OCI-LY7 (cell line): ENCODE measurements around the gene ARFGAP3. TPM values are rescaled to one million over a fixed set of nuclear protein-coding genes. Genes with fewer than 3 reads are reported as not detected.
A peak's percentile ranks its signal among the peaks of the same experiment; 100 is the strongest.
"Not testable (repeated sequence)": the region's sequence is repeated elsewhere in the genome, so short reads cannot be mapped to it uniquely, and the experiment has no call there.

Experiments
- BruUV-seq: library from RNA; stranded (reverse); fragments of 400-500 nt; replicated peaks from 2 replicates; lab custom pipeline; 2021; lab: Mats Ljungman, UMichigan
- CTCF ChIA-PET: fragments of 300-600 bp; sonication (Branson Sonifier 250); formaldehyde crosslinking; loops from one replicate; lab custom pipeline; 2022; ENCODE audit warnings: antibody characterized with exemption; ENCODE audit not compliant: unreplicated experiment; lab: Charles Lee
- POLR2A ChIA-PET: fragments of 300-600 bp; sonication (Branson Sonifier 250); formaldehyde crosslinking; loops from one replicate; lab custom pipeline; 2022; ENCODE audit warnings: antibody characterized with exemption; lab: Charles Lee
- DNase-seq: peaks from one replicate; pipeline ENCODE4 v3.0.0-alpha.2; 2015; ENCODE audit warnings: low spot score
- H2AFZ ChIP-seq: fragments of 200-600 bp; sonication (generic), shearing (Covaris generic); 2 replicates; pipeline ENCODE4 v1.6.1; 2014; ENCODE audit warnings: mild to moderate bottlenecking, antibody characterized with exemption, low read length, moderate library complexity
- H3K27ac ChIP-seq: fragments of 200-600 bp; sonication (generic); 2 replicates; pipeline ENCODE4 v1.5.1; 2014; ENCODE audit warnings: mixed run types, low read depth, mild to moderate bottlenecking, moderate library complexity, low read length, inconsistent platforms; ENCODE audit not compliant: poor library complexity, severe bottlenecking
- H3K36me3 ChIP-seq: fragments of 200-600 bp; sonication (generic); 2 replicates; pipeline ENCODE4 v1.6.1; 2014; ENCODE audit warnings: mild to moderate bottlenecking, antibody characterized with exemption, low read length, moderate library complexity, mixed read lengths; ENCODE audit not compliant: insufficient read depth
- H3K4me1 ChIP-seq: fragments of 200-600 bp; sonication (generic); 2 replicates; pipeline ENCODE4 v1.5.1; 2014; ENCODE audit warnings: mild to moderate bottlenecking, low read length; ENCODE audit not compliant: insufficient read depth, poor library complexity, severe bottlenecking
- H3K4me2 ChIP-seq: fragments of 200-600 bp; sonication (generic); 2 replicates; pipeline ENCODE4 v1.6.1; 2014; ENCODE audit warnings: mild to moderate bottlenecking, low read length
- H3K4me3 ChIP-seq: fragments of 200-600 bp; sonication (generic); 2 replicates; pipeline ENCODE4 v1.5.1; 2014; ENCODE audit warnings: mild to moderate bottlenecking, low read depth, low read length; ENCODE audit not compliant: poor library complexity, severe bottlenecking
- H3K79me2 ChIP-seq: fragments of 200-600 bp; sonication (generic); 2 replicates; pipeline ENCODE4 v1.6.1; 2016; ENCODE audit warnings: low read depth, mild to moderate bottlenecking, low read length, moderate library complexity, mixed read lengths; ENCODE audit not compliant: insufficient read depth
- H3K9me2 ChIP-seq: fragments of 200-600 bp; sonication (generic); 2 replicates; pipeline ENCODE4 v1.6.1; 2016; ENCODE audit warnings: mild to moderate bottlenecking, low read length, mixed read lengths; ENCODE audit not compliant: insufficient read depth
- H3K9me3 ChIP-seq: fragments of 200-600 bp; sonication (generic); 2 replicates; pipeline ENCODE4 v1.6.1; 2014; ENCODE audit warnings: mild to moderate bottlenecking, mixed run types, low read length, mixed read lengths
- H4K20me1 ChIP-seq: fragments of 200-600 bp; sonication (generic); 2 replicates; pipeline ENCODE4 v1.6.1; 2014; ENCODE audit warnings: mild to moderate bottlenecking, antibody characterized with exemption, low read length, moderate library complexity, mixed read lengths; ENCODE audit not compliant: insufficient read depth
- CTCF ChIP-seq: fragments of 200-600 bp; sonication (generic); conservative IDR thresholded peaks from 2 replicates; pipeline ENCODE4 v1.5.1; 2014; ENCODE audit warnings: mild to moderate bottlenecking, antibody characterized with exemption, low read length, moderate library complexity, mixed read lengths
- EZH2phosphoT487 ChIP-seq: fragments of 200-600 bp; sonication (generic); IDR thresholded peaks from 2 replicates; pipeline ENCODE4 v1.6.1; 2018; ENCODE audit warnings: low read depth, borderline replicate concordance, mild to moderate bottlenecking, mixed run types, antibody characterized with exemption, low read length, moderate library complexity, mixed read lengths
- intact Hi-C: fragments of 100-400 bp; cut with micrococcal nuclease; formaldehyde crosslinking; loops from one replicate; pipeline ENCODE4 v1.10.0; 2022; ENCODE audit not compliant: unreplicated experiment
- total RNA-seq, 2 experiments: library from RNA; depleted of rRNA in 1 of 2; stranded (reverse); fragments of >200 nt in 1 of 2; shearing (Covaris generic) in 1 of 2; gene quantifications; 2 replicates each; pipeline ENCODE4 v1.2.3, GENCODE V29; 2014 to 2022

ARFGAP3 gene
- total RNA-seq, 2 experiments from 2014 or later = 24.2 to 47.0 TPM

GRCh38 chr22:42785706-42786499 lies 71.2 kb downstream of the ARFGAP3 start:
- H3K27ac ChIP-seq = no peak overlapping the region
- H2AFZ ChIP-seq = no peak overlapping the region
- no TSS peak for BruUV-seq
- peaks cover 10% of the 10 kb centered on the region for H3K4me1 ChIP-seq
- TF ChIP-seq CTCF = no peak
- TF ChIP-seq EZH2phosphoT487 = no peak
- H3K9me3 ChIP-seq = no peaks in the 10 kb centered on the region
- no peak overlapping the region for H3K4me2 ChIP-seq
- no peak for DNase-seq
- no peak overlapping the region for H3K4me3 ChIP-seq
- intact Hi-C loops = no loop called here
- H3K36me3 ChIP-seq = no peaks in the 10 kb centered on the region
- no peaks in the 10 kb centered on the region for H3K79me2 ChIP-seq
- ChIA-PET CTCF (no interaction called here), POLR2A (no interaction called here)
- no peaks in the 10 kb centered on the region for H3K9me2 ChIP-seq
- H4K20me1 ChIP-seq = no peaks in the 10 kb centered on the region

GRCh38 chr22:42782306-42782705 lies 74.8 kb downstream of the ARFGAP3 start:
- H3K79me2 ChIP-seq, H3K36me3 ChIP-seq, H3K27ac ChIP-seq, BruUV-seq, H4K20me1 ChIP-seq, H3K4me2 ChIP-seq, H3K9me3 ChIP-seq, POLR2A ChIA-PET, H2AFZ ChIP-seq, H3K9me2 ChIP-seq, H3K4me3 ChIP-seq, DNase-seq: not testable (repeated sequence)
- intact Hi-C loops = loop anchor here (5.0 kb wide), 2 partner anchors 35 to 250 kb away; no protein-coding TSS in a partner anchor
- CTCF ChIA-PET = interaction anchor here (0.6 kb wide), 1 partner anchor 125 kb away, joined by 6 read pairs; no protein-coding TSS in a partner anchor
- H3K4me1 ChIP-seq = peaks cover 13% of the 10 kb centered on the region

GRCh38 chr22:42780070-42780540 lies 77.0 kb downstream of the ARFGAP3 start:
- BruUV-seq = no TSS peak
- Histone ChIP-seq H3K9me3 (no peaks in the 10 kb centered on the region), H3K27ac (no peak overlapping the region), H3K79me2 (no peaks in the 10 kb centered on the region), H4K20me1 (no peaks in the 10 kb centered on the region), H2AFZ (peak overlapping the region; percentile 49; the same call in 1 of the 2 replicates), H3K36me3 (no peaks in the 10 kb centered on the region), H3K4me1 (peaks cover 4% of the 10 kb centered on the region), H3K9me2 (no peaks in the 10 kb centered on the region), H3K4me3 (no peak overlapping the region), H3K4me2 (no peak overlapping the region)
- CTCF ChIA-PET = no interaction called here
- POLR2A ChIA-PET = no interaction called here
- intact Hi-C loops = loop anchor here (1.0 to 5.0 kb wide), 4 partner anchors 37 to 310 kb away; no protein-coding TSS in a partner anchor
- TF ChIP-seq EZH2phosphoT487 (no peak), CTCF (peak; percentile 89)
- DNase-seq = peak; percentile 90
